BJ (cell line): ENCODE data around the gene TMEM174. TPM values are rescaled to one million over a fixed set of nuclear protein-coding genes. Genes with fewer than 3 reads are reported as not detected.
A peak's percentile ranks its signal among the peaks of the same experiment; 100 is the strongest.
"Not testable (repeated sequence)": the region's sequence is repeated elsewhere in the genome, so short reads cannot be mapped to it uniquely, and the experiment has no call there.

Experiments used
- CTCF ChIA-PET: fragments of 350-600 bp; formaldehyde crosslinking; extraction: SDS; loops from one replicate; lab custom pipeline; 2021; ENCODE audit warnings: antibody characterized with exemption, inconsistent platforms; lab: Yijun Ruan, JAX
- POLR2A ChIA-PET: fragments of 300-600 bp; sonication (Branson Sonifier 250); formaldehyde crosslinking; extraction: SDS; loops from one replicate; lab custom pipeline; 2021; ENCODE audit warnings: antibody characterized with exemption; lab: Charles Lee
- DNase-seq: peaks from one replicate; pipeline ENCODE4 v3.0.0-alpha.2; 2011; ENCODE audit warnings: low read depth
- H3K27me3 ChIP-seq: 2 replicates; pipeline ENCODE4 v1.6.0; 2011; ENCODE audit warnings: low read length; ENCODE audit not compliant: control insufficient read depth, insufficient read depth
- H3K36me3 ChIP-seq: 2 replicates; pipeline ENCODE4 v1.5.1; 2011; ENCODE audit warnings: low read length; ENCODE audit not compliant: control insufficient read depth, insufficient read depth
- H3K4me3 ChIP-seq: 2 replicates; pipeline ENCODE4 v1.5.1; 2011; ENCODE audit warnings: low read depth, mild to moderate bottlenecking, control low read depth, low read length
- CTCF ChIP-seq: IDR thresholded peaks from 2 replicates; pipeline ENCODE4 v1.5.1; 2011; ENCODE audit warnings: low read depth, mild to moderate bottlenecking, control low read depth, inconsistent platforms, low read length, moderate library complexity; ENCODE audit not compliant: insufficient read depth
- polyA plus RNA-seq: library from polyadenylated mRNA; depleted of rRNA; stranded (reverse); fragments of >200 nt; gene quantifications from 2 replicates; pipeline ENCODE4 v1.2.3, GENCODE V29; 2011

TMEM174 gene
- polyA plus RNA-seq, 1 experiment: not detected

GRCh38 chr5:73212693-73213092 lies 39.7 kb downstream of the TMEM174 start:
- POLR2A ChIA-PET, H3K27me3 ChIP-seq, DNase-seq, CTCF ChIA-PET, H3K36me3 ChIP-seq, H3K4me3 ChIP-seq: not testable (repeated sequence)

- no peak overlapping the region for H3K4me3 ChIP-seq
- CTCF ChIA-PET: interaction anchor here (0.6 to 6.4 kb wide), 8 partner anchors 12 to 237 kb away, joined by 3 to 84 read pairs (median 3); no protein-coding TSS in a partner anchor
- POLR2A ChIA-PET: no interaction called here
- no peaks in the 10 kb centered on the region for H3K36me3 ChIP-seq
- no peak for TF ChIP-seq CTCF
- H3K27me3 ChIP-seq: no peaks in the 10 kb centered on the region
- DNase-seq: peak; percentile 66
These were observed 40.6 kb downstream of the TMEM174 start for GRCh38 chr5:73213566-73213998.

GRCh38 chr5:73214306-73214705 lies 41.3 kb downstream of the TMEM174 start:
- Histone ChIP-seq H3K36me3 (no peaks in the 10 kb centered on the region), H3K4me3 (no peak overlapping the region), H3K27me3 (no peaks in the 10 kb centered on the region)
- ChIA-PET POLR2A (no interaction called here), CTCF (interaction anchor here (0.6 to 6.4 kb wide), 14 partner anchors 10 to 240 kb away, joined by 3 to 84 read pairs (median 8); no protein-coding TSS in a partner anchor)
- DNase-seq: no peak
- TF ChIP-seq CTCF: no peak

- no peak for TF ChIP-seq CTCF
- DNase-seq: no peak
- Histone ChIP-seq H3K36me3 (no peaks in the 10 kb centered on the region), H3K4me3 (no peak overlapping the region), H3K27me3 (no peaks in the 10 kb centered on the region)
- CTCF ChIA-PET: interaction anchor here (0.6 to 6.4 kb wide), 44 partner anchors 7 to 321 kb away, joined by 3 to 84 read pairs (median 7); partner anchors contain the start of genes FOXD1 and TMEM174
- POLR2A ChIA-PET: no interaction called here
These were observed 42.0 kb downstream of the TMEM174 start for GRCh38 chr5:73214996-73215395.

DNA sequence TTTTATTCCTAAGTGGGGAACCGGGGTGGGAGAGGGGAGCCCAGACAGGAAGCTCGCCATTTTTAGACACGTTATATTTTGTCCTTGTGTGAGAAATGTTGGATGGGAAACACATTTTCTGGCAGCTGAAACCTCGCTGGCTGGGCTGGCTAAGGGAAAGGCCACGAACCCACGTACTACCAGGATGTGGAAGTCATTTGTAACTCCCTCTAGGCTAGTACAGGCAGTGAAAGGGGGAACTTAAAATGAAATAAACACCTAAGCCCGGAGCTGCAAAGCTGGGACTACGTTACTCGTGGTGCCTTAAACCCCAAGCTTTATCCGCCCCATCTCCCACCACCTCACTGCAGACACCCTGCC lies 42.5 kb downstream of the TMEM174 start:
- ChIA-PET POLR2A (no interaction called here), CTCF (interaction anchor here (0.6 to 6.4 kb wide), 52 partner anchors 8 to 321 kb away, joined by 3 to 84 read pairs (median 7); partner anchors contain the start of genes FOXD1 and TMEM174)
- no peak for DNase-seq
- Histone ChIP-seq H3K4me3 (peak overlapping the region; percentile 45), H3K36me3 (no peaks in the 10 kb centered on the region), H3K27me3 (no peaks in the 10 kb centered on the region)
- no peak for TF ChIP-seq CTCF
